GM19328 (cell line): ENCODE results near the gene ZNF189.
"Not testable (repeated sequence)": the region's sequence is repeated elsewhere in the genome, so short reads cannot be mapped to it uniquely, and the experiment has no call there.

Source experiments
- ATAC-seq: cut with Tn5 transposase; IDR thresholded peaks from one replicate; pipeline ENCODE4 v1.9.1; 2021; ENCODE audit warnings: mild to moderate bottlenecking, moderate library complexity; ENCODE audit not compliant: unreplicated experiment

ZNF189 gene

GRCh38 chr9:101376111-101376848 is 22.4 kb upstream of the ZNF189 start:
- ATAC-seq: no peak

GRCh38 chr9:101380295-101380694 is 18.4 kb upstream of the ZNF189 start:
- no peak for ATAC-seq

- ATAC-seq: no peak
Measured at GRCh38 chr9:101381118-101381517, 17.5 kb upstream of the ZNF189 start.

- no peak for ATAC-seq
Measured at GRCh38 chr9:101381833-101382342, 16.8 kb upstream of the ZNF189 start.

GRCh38 chr9:101383361-101383760 is 15.3 kb upstream of the ZNF189 start:
- ATAC-seq: no peak

- ATAC-seq: not testable (repeated sequence)
Measured at GRCh38 chr9:101384873-101385536, 13.6 kb upstream of the ZNF189 start, which contains the start of gene BAAT. TSS of gene BAAT (minus strand) at chr9:101385006. CDS start at chr9:101371404, 13,602 bp downstream.

- ATAC-seq: peak; percentile 79
Measured at GRCh38 chr9:101387871-101388506, 10.7 kb upstream of the ZNF189 start.

- no peak for ATAC-seq
Measured at GRCh38 chr9:101388507-101388993, 10.1 kb upstream of the ZNF189 start.

- ATAC-seq: no peak
Measured at GRCh38 chr9:101393135-101393534, 5.5 kb upstream of the ZNF189 start.

GRCh38 chr9:101394687-101395086 is 4.0 kb upstream of the ZNF189 start:
- ATAC-seq: no peak

GRCh38 chr9:101397746-101398067 is 944 bp upstream of the ZNF189 start:
- no peak for ATAC-seq

GRCh38 chr9:101398930-101399642 is 435 bp downstream of the ZNF189 start:
- ATAC-seq: peak; percentile 1

- ATAC-seq: no peak
Measured at GRCh38 chr9:101399643-101399970, 956 bp downstream of the ZNF189 start.

GRCh38 chr9:101400120-101400519 is 1.5 kb downstream of the ZNF189 start:
- ATAC-seq: no peak

GRCh38 chr9:101403516-101404285 is 5.0 kb downstream of the ZNF189 start:
- ATAC-seq: no peak

GRCh38 chr9:101408374-101409078 is 9.9 kb downstream of the ZNF189 start:
- ATAC-seq: no peak

GRCh38 chr9:101409079-101409477 is 10.4 kb downstream of the ZNF189 start:
- no peak for ATAC-seq

- ATAC-seq: no peak
Measured at GRCh38 chr9:101414839-101415238, 16.2 kb downstream of the ZNF189 start.

GRCh38 chr9:101415578-101415977 is 16.9 kb downstream of the ZNF189 start:
- ATAC-seq: no peak

GRCh38 chr9:101417389-101417788 is 18.7 kb downstream of the ZNF189 start:
- no peak for ATAC-seq
